HG02642 (cell line): ENCODE results near the gene TSPOAP1.
A peak's percentile ranks its signal among the peaks of the same experiment; 100 is the strongest.

Experiments
- ATAC-seq: cut with Tn5 transposase; IDR thresholded peaks from one replicate; pipeline ENCODE4 v1.9.1; 2021; ENCODE audit warnings: mild to moderate bottlenecking; ENCODE audit not compliant: unreplicated experiment, poor library complexity

The TSPOAP1 gene

DNA sequence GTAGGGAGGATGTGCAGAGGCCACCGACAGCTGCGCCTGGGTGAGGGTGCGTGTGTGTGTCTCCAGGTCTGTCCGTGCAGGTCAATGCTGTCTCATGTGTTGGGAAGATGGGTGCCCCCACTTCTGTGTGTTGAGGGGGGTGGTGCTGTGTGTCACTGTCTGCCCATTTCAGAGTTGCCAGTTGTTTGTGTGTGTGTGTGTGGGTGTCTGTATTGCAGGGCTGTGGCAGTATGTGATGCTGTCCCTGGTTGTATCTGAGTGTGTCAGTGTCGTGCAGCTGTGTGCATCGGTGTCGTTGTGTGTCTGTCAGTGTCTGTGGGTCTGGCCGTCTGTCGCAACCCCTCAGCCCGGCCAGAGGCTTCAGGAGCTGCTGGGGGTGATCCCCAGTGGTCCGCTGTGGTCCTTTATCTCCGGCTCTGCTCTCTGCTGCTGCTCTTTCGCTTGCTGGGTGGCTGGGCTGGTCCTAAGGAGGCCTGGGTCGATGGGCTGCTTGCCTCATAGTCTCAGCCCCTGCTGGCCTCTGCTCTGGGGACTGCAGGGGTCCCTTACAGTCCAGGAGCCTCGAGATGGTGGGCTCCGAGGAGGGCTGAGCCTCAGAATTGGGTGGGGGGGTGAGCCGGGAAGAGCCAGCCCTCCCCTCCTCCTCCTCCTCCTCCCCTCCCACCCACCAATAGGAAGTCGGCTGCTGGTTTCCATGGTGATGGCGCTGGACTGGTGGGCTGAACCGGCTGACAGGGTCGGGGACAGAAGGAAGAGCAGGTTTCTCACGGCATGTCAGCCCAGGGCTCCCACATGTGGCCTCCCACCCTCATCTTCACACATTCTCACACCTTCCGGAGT is at the start of gene TSPOAP1:
TSS of gene TSPOAP1 (minus strand) at position 601 of the 840 bp plus-strand sequence. CDS start 875 bp downstream, outside the sequence.
- peak; percentile 14 for ATAC-seq

DNA sequence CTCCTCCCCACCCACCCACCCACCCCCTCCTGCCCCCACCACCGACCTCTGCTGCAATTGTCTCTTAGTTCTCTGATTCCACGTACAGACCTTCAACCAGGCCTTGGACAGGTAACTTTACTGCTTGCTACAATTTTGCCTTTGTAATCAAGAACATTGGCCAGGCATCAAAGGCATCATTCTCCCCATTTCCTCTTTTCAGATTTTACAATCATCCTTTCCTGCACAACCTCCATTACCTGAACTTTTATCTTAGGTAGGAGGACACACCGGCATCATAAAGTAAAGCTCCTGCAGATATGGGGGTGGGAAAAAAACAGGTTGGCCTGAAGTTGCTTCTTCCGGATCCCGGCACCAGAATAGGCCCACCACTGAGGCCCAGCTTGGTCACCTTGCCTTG is 49.1 kb upstream of the TSPOAP1 start:
- no peak for ATAC-seq

DNA sequence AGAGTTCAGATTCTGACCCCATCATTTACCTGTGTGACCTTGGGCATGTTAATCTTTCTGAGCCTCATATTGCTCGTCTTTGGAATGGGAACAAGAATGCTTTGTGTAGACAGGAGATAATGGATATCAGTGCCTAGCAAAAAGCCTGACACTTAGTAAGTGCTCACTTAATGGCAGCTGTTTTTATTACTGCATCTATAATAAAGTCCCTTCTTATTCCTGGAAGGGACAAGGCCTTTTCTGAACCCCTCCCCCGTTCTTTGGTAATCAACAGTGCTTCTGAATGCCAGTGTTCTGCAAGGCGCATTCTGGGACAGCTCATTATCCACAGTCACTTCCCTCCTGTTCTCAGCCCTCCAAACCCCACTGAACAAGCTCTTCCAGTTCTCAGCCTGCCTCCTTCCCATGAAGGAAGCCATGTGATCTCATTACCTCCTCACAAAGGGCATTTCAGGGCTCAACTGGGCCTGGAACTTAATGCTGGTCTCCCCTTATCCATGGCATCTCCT is 48.6 kb upstream of the TSPOAP1 start:
- no peak for ATAC-seq

DNA sequence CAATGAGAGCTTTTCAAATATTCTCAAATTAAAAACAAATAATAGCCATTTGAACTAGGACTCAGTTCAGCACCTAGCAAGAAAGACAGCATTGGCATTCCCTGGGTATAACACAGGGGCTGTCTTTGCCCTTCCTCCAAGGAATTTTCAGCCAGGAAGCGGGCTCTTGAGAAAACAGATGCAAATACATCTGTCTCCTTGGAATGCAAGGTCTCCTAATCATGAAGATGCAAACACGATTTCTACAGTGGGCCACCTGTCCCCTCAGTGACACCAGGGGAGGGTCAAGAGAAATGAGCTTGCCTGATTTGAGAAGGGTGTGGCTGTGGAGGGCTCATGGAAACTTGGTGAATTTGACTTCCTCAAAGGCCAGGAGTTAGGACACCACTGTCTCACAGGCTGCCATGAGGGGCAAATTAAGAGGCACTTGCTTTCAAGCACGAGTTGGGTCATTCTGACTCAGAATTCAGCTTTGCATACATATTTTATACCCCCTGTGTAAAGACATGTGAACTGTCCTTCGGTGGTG is 47.9 kb upstream of the TSPOAP1 start:
- ATAC-seq = no peak

DNA sequence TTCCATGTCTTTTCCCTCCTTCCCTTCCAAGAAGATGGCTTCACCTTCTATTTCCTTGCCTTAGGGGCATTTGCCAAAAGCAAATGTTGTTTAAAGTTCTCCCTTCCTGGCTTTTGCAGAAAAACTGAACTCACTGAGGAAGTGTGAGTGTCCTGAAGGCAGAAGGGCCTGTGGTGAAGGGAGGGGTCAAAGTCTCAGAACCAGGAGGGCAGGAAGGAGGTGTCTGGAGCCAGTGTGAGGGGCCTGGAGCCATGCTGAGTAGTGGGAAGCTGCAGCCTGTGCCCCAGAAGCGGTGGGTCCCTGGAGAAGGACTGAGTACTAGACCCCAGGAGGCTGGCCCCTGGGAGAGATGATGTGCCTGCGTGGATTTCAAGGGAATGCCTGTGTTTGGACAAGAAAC is 47.2 kb upstream of the TSPOAP1 start:
- ATAC-seq = no peak

DNA sequence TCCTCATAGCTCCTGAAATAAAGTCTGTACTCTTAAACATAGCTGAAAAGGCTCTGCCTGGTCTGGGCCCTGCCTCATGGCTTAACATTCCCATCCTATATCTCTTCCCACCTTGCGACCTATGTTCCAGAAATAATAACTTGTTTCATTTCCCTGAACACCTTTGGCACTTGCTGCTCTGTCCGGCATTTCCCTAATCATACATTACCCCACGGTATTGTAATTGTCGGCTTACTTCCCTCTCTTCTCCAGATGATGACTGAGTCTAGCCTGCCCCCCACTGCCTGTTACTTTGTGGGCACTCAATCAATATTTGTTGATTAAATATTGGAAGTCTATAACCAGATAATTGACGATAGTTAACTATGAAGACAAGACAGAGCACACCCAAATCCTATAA is 46.7 kb upstream of the TSPOAP1 start:
- no peak for ATAC-seq

DNA sequence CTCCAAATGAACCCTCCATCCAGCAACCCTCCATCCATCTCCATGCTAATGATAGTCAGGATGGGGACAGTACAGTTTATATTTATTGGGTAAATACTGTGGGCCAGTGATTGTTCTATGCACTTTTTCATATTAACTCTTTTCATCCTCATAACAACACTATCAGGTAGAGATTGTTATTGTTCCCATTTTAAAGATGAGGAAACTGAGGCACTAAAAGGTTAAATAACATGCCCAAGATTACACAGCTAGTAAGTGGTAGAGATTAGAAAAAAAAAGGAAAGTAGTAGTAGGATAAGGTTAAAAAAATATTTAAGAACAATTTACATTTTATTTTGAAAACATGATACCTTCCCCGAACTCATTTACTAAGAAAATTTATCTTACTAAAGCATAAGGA is 45.3 kb upstream of the TSPOAP1 start:
- no peak for ATAC-seq

DNA sequence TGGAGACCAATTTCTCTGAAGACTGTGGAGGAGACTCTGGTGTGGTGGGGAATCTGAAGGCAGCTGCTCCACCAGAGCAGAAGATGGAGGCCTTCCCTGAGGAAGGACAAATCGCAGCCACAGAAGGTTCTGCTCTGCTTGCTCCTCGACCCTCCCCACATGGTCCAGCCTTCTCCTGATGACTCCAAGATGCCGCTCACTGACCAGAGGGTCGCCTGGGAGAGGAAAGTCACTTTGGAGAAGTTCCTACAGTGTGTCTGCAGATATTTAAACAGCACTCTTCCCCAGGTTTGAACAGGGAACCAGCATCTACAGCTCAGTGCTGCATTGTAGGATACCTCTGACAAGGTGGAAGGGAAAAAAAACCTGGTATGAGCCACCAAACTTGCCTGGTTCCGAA is 44.4 kb upstream of the TSPOAP1 start:
- ATAC-seq = no peak

DNA sequence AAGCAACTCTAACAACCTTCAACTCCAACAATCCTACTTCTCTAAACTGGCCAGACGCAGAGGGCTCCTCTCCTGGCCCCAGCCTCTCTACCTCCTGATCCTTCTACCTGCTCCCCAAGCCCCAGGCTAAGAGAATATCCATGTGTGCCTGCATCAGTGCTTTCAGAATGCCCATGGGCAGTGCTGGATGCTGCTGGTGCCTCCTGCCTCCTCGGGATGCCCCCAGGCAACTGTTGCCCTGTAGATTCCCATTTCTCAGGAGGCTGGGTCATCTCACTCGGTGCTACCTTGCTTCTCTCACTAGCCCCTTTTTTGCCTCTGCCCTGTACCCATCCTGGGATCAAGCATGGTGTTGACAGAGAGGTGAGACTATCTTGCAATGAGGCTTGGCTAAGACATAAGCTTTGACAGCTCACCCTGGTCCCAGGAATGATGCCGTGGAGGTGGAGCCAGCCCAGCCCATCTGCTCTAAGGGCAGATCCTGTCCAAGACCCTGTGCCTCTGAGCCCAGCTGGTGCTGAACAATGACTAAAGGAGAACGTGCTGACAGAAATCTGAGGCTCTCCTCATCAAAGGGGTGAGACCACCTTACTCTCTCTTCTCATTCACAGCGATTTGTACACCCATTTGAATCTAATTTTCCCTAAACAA is 42.8 kb upstream of the TSPOAP1 start:
- no peak for ATAC-seq

GRCh38 chr17:58370716-58371115 is 42.1 kb upstream of the TSPOAP1 start:
- no peak for ATAC-seq

GRCh38 chr17:58370309-58370708 is 41.7 kb upstream of the TSPOAP1 start:
- no peak for ATAC-seq

GRCh38 chr17:58369214-58370031 is 40.8 kb upstream of the TSPOAP1 start:
- no peak for ATAC-seq

DNA sequence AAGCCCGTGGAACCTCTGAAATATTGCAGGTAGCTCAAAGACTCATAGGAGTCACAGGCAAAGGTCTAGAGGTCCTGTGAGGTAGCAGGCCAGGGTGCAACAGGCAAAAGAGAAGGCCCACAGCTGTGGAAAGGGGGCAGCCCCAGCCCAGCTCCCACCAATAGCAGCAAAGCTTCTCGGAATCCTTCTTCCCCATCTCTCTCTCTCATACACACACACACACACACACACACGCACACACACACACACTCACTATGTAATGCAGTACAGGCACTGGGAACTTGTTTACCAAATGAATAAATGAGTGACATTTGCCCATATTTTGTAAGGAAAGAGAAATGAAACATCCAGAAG is 40.2 kb upstream of the TSPOAP1 start:
- no peak for ATAC-seq

GRCh38 chr17:58367461-58367860 is 38.9 kb upstream of the TSPOAP1 start:
- ATAC-seq = no peak

GRCh38 chr17:58365980-58366595 is 37.5 kb upstream of the TSPOAP1 start:
- no peak for ATAC-seq

- ATAC-seq = no peak
These were observed 36.8 kb upstream of the TSPOAP1 start for GRCh38 chr17:58365185-58365979.

- ATAC-seq = no peak
These were observed 35.8 kb upstream of the TSPOAP1 start for GRCh38 chr17:58364270-58364942.

GRCh38 chr17:58363457-58364185 is 35.0 kb upstream of the TSPOAP1 start:
- no peak for ATAC-seq
